ENCODE results near the gene COMMD6.

- TF ChIP-seq TEAD4 (IDR thresholded peaks at IDR 0.05; ENCODE audit: low read length) (no peak), TEAD4 (CRISPR knock-in tag; IDR thresholded peaks at IDR 0.05; ENCODE audit: borderline replicate concordance) (no peak), ZBTB26 (CRISPR knock-in tag; IDR thresholded peaks at IDR 0.05) (no peak), ZNF830 (CRISPR knock-in tag; IDR thresholded peaks at IDR 0.05) (no peak), ZC3H11A (IDR thresholded peaks at IDR 0.05; ENCODE audit: low read depth, low read length) (no peak), MYNN (IDR thresholded peaks at IDR 0.05) (no peak), MYNN (CRISPR knock-in tag; IDR thresholded peaks at IDR 0.05) (no peak), MTA1 (IDR thresholded peaks at IDR 0.05; ENCODE audit: borderline replicate concordance) (no peak), ZNF76 (CRISPR knock-in tag; IDR thresholded peaks at IDR 0.05; ENCODE audit: borderline replicate concordance) (no peak), CTCF (IDR thresholded peaks at IDR 0.05 in 2 of 3, conservative IDR thresholded peaks at IDR 0.05 in 1 of 3; ENCODE audit: insufficient read depth in 2 of 3, low read depth in 1 of 3, low read length in 3 of 3) (no peak), EP300 (IDR thresholded peaks at IDR 0.05; ENCODE audit: low read length) (no peak), YY1 (IDR thresholded peaks at IDR 0.05; ENCODE audit: borderline replicate concordance in 1 of 3, control insufficient read depth in 1 of 3, extremely low read depth in 1 of 3, insufficient read depth in 3 of 3, insufficient read length in 1 of 3, insufficient replicate concordance in 2 of 3, low read depth in 1 of 3, low read length in 2 of 3) (no peak), ZNF12 (CRISPR knock-in tag; IDR thresholded peaks at IDR 0.05) (no peak), RBM25 (IDR thresholded peaks at IDR 0.05; ENCODE audit: low read depth, low read length, severe bottlenecking) (no peak)
These were observed 24.4 kb downstream of the COMMD6 start for GRCh38 chr13:75513271-75513670.

Data from K562 (cell line).